Adrenal gland (tissue), 12 donors: ENCODE results near the gene ENAM. TPM values are rescaled to one million over a fixed set of nuclear protein-coding genes. Genes with fewer than 3 reads are reported as not detected.
"Not testable (repeated sequence)": the region's sequence is repeated elsewhere in the genome, so short reads cannot be mapped to it uniquely, and the experiment has no call there.

Experiments used
- DNase-seq, 7 donors: peaks; one replicate each; pipeline ENCODE4 v3.0.0-alpha.2; 2019 to 2020
- H3K27ac ChIP-seq, 5 donors: fragments of 200-600 bp; sonication (generic) in 4 of 5; 1 replicate in 3 of 5; 2 replicates in 2 of 5; pipeline versions ENCODE4 v1.5.1 to v1.8.0; 2016 to 2020; ENCODE audit warnings: mild to moderate bottlenecking in 1 of 5
- H3K27me3 ChIP-seq: fragments of 200-600 bp; 2 replicates; pipeline ENCODE4 v1.8.0; 2021
- H3K36me3 ChIP-seq, 2 donors: fragments of 200-600 bp; replicated peaks in 1 of 2; 1 replicate in 1 of 2; 2 replicates in 1 of 2; pipeline versions ENCODE4 v1.5.1 to v1.8.0; 2018 to 2022
- H3K4me1 ChIP-seq, 2 donors: fragments of 200-600 bp; replicated peaks in 1 of 2; 1 replicate in 1 of 2; 2 replicates in 1 of 2; pipeline versions ENCODE4 v1.5.1 to v1.8.0; 2018 to 2021
- H3K4me3 ChIP-seq, 4 donors: fragments of 200-600 bp; sonication (generic) in 3 of 4; one replicate each; pipeline ENCODE4 v1.5.1; 2016 to 2018
- H3K9me3 ChIP-seq, 3 donors: fragments of 200-600 bp; sonication (generic) in 1 of 3; replicated peaks in 1 of 3; 1 replicate in 2 of 3; 2 replicates in 1 of 3; pipeline versions ENCODE4 v1.5.1 to v1.8.0; 2016 to 2021
- POLR2A ChIP-seq, 2 donors: fragments of 450-650 bp; IDR thresholded peaks; one replicate each; pipeline ENCODE4 v1.6.1; 2017; ENCODE audit warnings: antibody characterized with exemption in 2 of 2, mild to moderate bottlenecking in 2 of 2, moderate library complexity in 1 of 2
- WGBS, 4 donors: extraction: QIAGEN DNeasy Blood & Tissue Kit in 2 of 4; methylation state at CpG; one replicate each; pipeline versions ENCODE4 v1.1.5 to v1.1.7; 2013 to 2017; 5-methylcytosine and 5-hydroxymethylcytosine counted together
- intact Hi-C, 2 donors: fragments of 100-400 bp; cut with DNase I; formaldehyde crosslinking; loops; one replicate each; pipeline versions ENCODE4 v1.14.1 to v1.15.0; 2022 to 2023
- polyA plus RNA-seq, 3 donors: library from polyadenylated mRNA; stranded (reverse); fragments of 200-250 nt in 2 of 3; fragments of 350-450 nt in 1 of 3; fragmentation: Illumina TruSeq in 1 of 3; extraction: RNeasy Lipid Tissue Mini Kit (QIAGEN cat#74804) in 1 of 3; gene quantifications; one replicate each; pipeline ENCODE4 v1.2.3, GENCODE V29; 2013 to 2014
- total RNA-seq, 9 donors: library from RNA; depleted of rRNA in 4 of 9; stranded (reverse); fragments of >200 nt in 4 of 9; fragments of 120-200 nt in 1 of 9; fragmentation: NEBNext Ultra II Directional in 1 of 9; extraction: Animal tissue kit (Norgen Biotek cat#: 25700) in 1 of 9; gene quantifications; one replicate each; pipeline versions ENCODE4 v1.1.0 to v1.2.4, GENCODE V29; 2013 to 2023
- TF ChIP-seq, protein P1 (sequence below), 6 experiments: fragments of 450-650 bp in 4 of 6; fragments of 200-600 bp in 2 of 6; sonication (generic) in 1 of 6; IDR thresholded peaks; 1 replicate in 5 of 6; 2 replicates in 1 of 6; pipeline versions ENCODE4 v1.5.1 to v1.8.0; 2016 to 2021; ENCODE audit warnings: antibody characterized with exemption in 6 of 6, mild to moderate bottlenecking in 2 of 6, moderate library complexity in 1 of 6
- donor health status: healthy with polysubstance abuse.
- donor health status: Bipolar disorder and iron deficiency.
- donor health status: DM: yes; HTN: yes; CAD: no.
- donor health status: DM: no; HTN: no; CAD: no.
- donor health status: DM: no; HTN: no; CAD: no.
- donor health status: DM: yes; HTN: yes; CAD: no.

ENAM gene
- total and polyA plus RNA-seq, 12 donors, result under 0.01 to 0.33 TPM; not detected in 10

DNA sequence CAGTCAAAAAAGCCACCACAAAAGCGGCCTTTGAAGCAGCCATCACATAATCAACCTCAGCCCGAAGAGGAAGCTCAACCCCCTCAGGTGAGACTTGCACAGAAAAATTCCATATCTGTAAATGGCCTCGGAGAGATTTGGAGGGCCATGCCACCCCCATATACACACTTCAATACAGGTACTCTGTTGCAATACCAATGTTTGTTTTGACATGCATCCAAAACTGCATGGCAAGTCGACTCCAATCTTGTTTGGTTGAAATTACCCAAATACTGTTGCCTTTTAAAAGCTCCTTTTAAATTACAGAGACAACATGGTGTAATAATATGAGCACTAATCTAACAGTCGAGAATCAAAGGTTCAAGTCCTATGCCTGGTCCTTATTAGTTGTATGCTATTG lies 5.9 kb downstream of the ENAM start:
- DNase-seq, result no peak
- no peak overlapping the region for H3K27ac ChIP-seq
- 81 to 85% (median 84%) methylated on average over 4 to 5 of the region's 5 CpGs for WGBS, 4 donors
- TF ChIP-seq, protein P1, sequence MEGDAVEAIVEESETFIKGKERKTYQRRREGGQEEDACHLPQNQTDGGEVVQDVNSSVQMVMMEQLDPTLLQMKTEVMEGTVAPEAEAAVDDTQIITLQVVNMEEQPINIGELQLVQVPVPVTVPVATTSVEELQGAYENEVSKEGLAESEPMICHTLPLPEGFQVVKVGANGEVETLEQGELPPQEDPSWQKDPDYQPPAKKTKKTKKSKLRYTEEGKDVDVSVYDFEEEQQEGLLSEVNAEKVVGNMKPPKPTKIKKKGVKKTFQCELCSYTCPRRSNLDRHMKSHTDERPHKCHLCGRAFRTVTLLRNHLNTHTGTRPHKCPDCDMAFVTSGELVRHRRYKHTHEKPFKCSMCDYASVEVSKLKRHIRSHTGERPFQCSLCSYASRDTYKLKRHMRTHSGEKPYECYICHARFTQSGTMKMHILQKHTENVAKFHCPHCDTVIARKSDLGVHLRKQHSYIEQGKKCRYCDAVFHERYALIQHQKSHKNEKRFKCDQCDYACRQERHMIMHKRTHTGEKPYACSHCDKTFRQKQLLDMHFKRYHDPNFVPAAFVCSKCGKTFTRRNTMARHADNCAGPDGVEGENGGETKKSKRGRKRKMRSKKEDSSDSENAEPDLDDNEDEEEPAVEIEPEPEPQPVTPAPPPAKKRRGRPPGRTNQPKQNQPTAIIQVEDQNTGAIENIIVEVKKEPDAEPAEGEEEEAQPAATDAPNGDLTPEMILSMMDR (IDR thresholded peaks at IDR 0.05), result no peak
- no peak for TF ChIP-seq POLR2A (IDR thresholded peaks at IDR 0.05)
- intact Hi-C loops, result no loop called here
- H3K36me3 ChIP-seq, result no peaks in the 10 kb centered on the region
- no peaks in the 10 kb centered on the region for H3K4me1 ChIP-seq
- no peaks in the 10 kb centered on the region for H3K27me3 ChIP-seq
- H3K4me3 ChIP-seq, result no peak overlapping the region
- H3K9me3 ChIP-seq, result no peaks in the 10 kb centered on the region

DNA sequence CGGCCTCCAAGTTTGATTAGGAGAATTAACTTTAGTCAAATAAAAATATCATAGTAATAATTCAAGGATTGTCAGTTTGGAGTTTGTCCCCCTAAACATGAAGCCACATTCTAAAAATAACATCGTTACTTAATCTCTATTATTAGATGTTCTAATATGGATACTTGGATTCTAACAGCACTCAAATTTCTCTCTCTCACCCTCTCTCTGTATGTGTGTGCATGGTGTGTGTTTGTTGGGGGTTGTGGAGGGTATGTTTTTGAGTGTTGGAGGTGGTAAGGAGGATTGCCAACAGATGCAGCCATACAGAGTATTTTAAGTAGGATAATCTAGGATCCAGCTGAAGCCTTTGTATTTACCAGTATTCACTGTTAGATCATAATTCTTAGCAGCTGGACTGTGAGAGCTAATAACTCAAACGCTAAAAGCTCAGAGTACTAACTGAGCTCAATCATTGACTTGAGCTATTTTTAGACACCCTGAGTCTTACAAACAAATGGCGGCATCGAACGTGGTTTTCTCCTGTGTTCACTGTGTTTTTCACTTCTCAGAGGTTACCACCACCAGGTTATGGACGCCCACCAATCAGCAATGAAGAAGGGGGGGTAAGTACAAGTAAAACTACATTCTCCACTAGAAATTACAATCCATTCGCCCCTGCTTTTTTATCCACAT lies 8.8 kb downstream of the ENAM start:
- Histone ChIP-seq H3K9me3 (no peaks in the 10 kb centered on the region), H3K4me1 (no peaks in the 10 kb centered on the region), H3K36me3 (no peaks in the 10 kb centered on the region), H3K27ac (no peak overlapping the region), H3K4me3 (no peak overlapping the region), H3K27me3 (no peaks in the 10 kb centered on the region)
- intact Hi-C loops, result no loop called here
- no peak for DNase-seq
- TF ChIP-seq, protein P1 (IDR thresholded peaks at IDR 0.05), result no peak
- WGBS, 4 donors, result 34 to 46% (median 38%) methylated on average over 8 of the region's 8 CpGs

DNA sequence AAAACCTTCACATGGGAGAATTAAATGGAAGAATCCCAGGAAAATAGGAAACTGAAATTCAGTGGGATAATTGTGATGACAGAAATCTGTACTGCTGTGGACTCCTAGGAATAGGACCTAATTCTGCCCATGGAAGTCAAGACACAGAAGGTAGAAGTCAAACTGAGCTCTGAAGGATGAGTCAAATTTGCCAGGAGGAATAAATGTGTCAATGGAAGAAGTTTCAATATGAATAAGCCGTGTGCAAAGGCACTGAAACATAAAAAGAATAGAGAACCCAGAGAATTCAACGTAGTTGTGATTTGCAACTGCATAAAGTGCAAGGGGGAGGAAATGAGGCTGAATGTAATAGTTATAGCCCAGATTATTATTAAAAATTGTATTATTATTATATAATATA lies 11.6 kb downstream of the ENAM start:
- no peak for DNase-seq
- 66 to 79% (median 72%) methylated on average over 2 of the region's 2 CpGs for WGBS, 4 donors
- H3K4me3 ChIP-seq, result no peak overlapping the region
- no peaks in the 10 kb centered on the region for H3K36me3 ChIP-seq
- H3K9me3 ChIP-seq, result no peaks in the 10 kb centered on the region
- H3K27ac ChIP-seq, result no peak overlapping the region
- TF ChIP-seq, protein P1 (IDR thresholded peaks at IDR 0.05), result no peak
- no peak for TF ChIP-seq POLR2A (IDR thresholded peaks at IDR 0.05)
- H3K27me3 ChIP-seq, result no peaks in the 10 kb centered on the region
- intact Hi-C loops, result loop anchor here in 1 of 2 donors (10.0 kb wide), 1 partner anchor 365 kb away; no protein-coding TSS in a partner anchor
- H3K4me1 ChIP-seq, result no peaks in the 10 kb centered on the region

DNA sequence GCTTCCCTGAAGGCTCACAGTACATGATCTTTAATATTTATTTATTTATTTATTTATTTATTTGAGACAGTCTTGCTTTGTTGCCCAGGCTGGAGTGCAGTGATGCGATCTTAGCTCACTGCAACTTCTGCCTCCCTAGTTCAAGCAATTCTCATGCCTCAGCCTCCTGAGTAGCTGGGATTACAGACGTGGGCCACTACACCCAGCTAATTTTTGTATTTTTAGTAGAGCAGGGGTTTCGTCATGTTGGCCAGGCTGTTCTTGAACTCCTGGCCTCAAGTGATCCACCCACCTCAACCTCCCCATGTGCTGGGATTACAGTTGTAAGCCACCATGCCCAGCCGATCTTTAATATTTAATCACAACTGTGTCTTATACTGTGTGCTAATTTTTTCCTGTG lies 22.2 kb downstream of the ENAM start:
- DNase-seq, H3K36me3 ChIP-seq, H3K4me1 ChIP-seq, intact Hi-C loops, H3K9me3 ChIP-seq, H3K27me3 ChIP-seq, H3K4me3 ChIP-seq, H3K27ac ChIP-seq: not testable (repeated sequence)
- WGBS, 4 donors, result 67 to 79% (median 74%) methylated on average over 4 of the region's 4 CpGs

DNA sequence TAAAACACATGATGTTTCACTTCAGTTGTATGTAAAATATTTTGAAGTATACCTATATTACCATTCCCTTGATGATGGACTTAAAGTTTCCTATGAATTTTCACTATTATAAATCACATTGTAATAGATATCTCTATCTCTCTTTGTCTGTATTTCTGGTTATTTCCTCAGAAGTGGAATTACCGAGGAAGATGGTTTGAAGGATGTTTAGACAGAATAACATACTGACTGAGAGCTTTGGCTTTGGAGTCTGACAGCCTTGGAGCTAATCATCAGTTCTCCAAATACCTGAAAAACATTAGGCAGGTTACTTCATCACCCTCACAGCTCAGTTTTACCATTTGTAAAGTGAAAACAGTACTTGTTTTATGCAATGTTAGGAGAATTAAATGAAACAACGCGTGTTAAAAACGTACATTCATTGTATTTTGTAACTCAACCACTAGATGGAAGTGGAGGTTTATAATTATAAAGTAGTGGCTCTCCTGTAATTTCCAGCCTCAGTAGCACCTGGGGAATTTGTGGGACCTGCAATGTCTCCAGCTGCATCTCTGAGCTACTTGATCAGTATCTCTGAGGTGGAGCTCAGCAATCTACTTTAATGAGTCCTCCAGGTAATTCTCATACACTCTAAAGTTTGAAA lies 23.4 kb downstream of the ENAM start:
- H3K9me3 ChIP-seq, result no peaks in the 10 kb centered on the region
- DNase-seq, result peak in 1 of 7 donors; percentile 4
- TF ChIP-seq, protein P1 (IDR thresholded peaks at IDR 0.05), result peak; percentile 42 to 79 (median 66)
- no peak for TF ChIP-seq POLR2A (IDR thresholded peaks at IDR 0.05)
- no peaks in the 10 kb centered on the region for H3K27me3 ChIP-seq
- H3K4me3 ChIP-seq, result no peak overlapping the region
- H3K27ac ChIP-seq, result no peak overlapping the region
- 2 to 6% (median 5%) methylated on average over 4 of the region's 4 CpGs for WGBS, 4 donors
- H3K36me3 ChIP-seq, result no peaks in the 10 kb centered on the region
- intact Hi-C loops, result no loop called here
- H3K4me1 ChIP-seq, result no peaks in the 10 kb centered on the region
